Activated naive CD8-positive, alpha-beta T cell treated with anti-CD3 and anti-CD28 coated beads for 36 hours (primary cell): Measurements from ENCODE around the gene GAGE10. TPM values are rescaled to one million over a fixed set of nuclear protein-coding genes. Genes with fewer than 3 reads are reported as not detected.
"Not testable (repeated sequence)": the region's sequence is repeated elsewhere in the genome, so short reads cannot be mapped to it uniquely, and the experiment has no call there.

ENCODE experiments used
- DNase-seq: peaks from one replicate; pipeline ENCODE4 v3.0.0; 2021
- H3K27ac Mint-ChIP-seq: one replicate; pipeline ENCODE4 v1.8.0; 2022; ENCODE audit warnings: mild to moderate bottlenecking, moderate library complexity, mixed read lengths
- H3K27me3 Mint-ChIP-seq: one replicate; pipeline ENCODE4 v1.8.0; 2022; ENCODE audit warnings: mild to moderate bottlenecking, mixed read lengths
- H3K36me3 Mint-ChIP-seq: one replicate; pipeline ENCODE4 v1.8.0; 2021; ENCODE audit warnings: mild to moderate bottlenecking, mixed read lengths
- H3K4me1 Mint-ChIP-seq: one replicate; pipeline ENCODE4 v1.8.0; 2021; ENCODE audit warnings: mixed read lengths
- H3K4me3 Mint-ChIP-seq: one replicate; pipeline ENCODE4 v1.8.0; 2022; ENCODE audit warnings: mild to moderate bottlenecking, moderate library complexity, mixed read lengths
- H3K9me3 Mint-ChIP-seq: one replicate; pipeline ENCODE4 v1.8.0; 2022; ENCODE audit warnings: mixed read lengths
- total RNA-seq, 2 experiments: library from RNA; stranded (reverse); gene quantifications; one replicate each; pipeline ENCODE4 v1.2.3, GENCODE V29; 2021

The GAGE10 gene
- total RNA-seq, 2 experiments from 2014 or later, result not detected

- H3K27ac Mint-ChIP-seq, result no peak overlapping the region
Observed at GRCh38 chrX:49291615-49292337, 11.7 kb upstream of the GAGE10 start.

GRCh38 chrX:49292400-49293362 lies 10.8 kb upstream of the GAGE10 start:
- H3K9me3 Mint-ChIP-seq, result no peaks in the 10 kb centered on the region
- H3K36me3 Mint-ChIP-seq, result no peaks in the 10 kb centered on the region
- H3K27ac Mint-ChIP-seq, result no peak overlapping the region
- H3K4me3 Mint-ChIP-seq, result no peak overlapping the region
- DNase-seq, result no peak
- no peaks in the 10 kb centered on the region for H3K27me3 Mint-ChIP-seq
- H3K4me1 Mint-ChIP-seq, result peaks cover 21% of the 10 kb centered on the region

More at GRCh38 chrX:49291615-49292337, 11.7 kb upstream of the GAGE10 start:
- H3K27me3 Mint-ChIP-seq, result no peaks in the 10 kb centered on the region
- no peak overlapping the region for H3K4me3 Mint-ChIP-seq
- no peaks in the 10 kb centered on the region for H3K9me3 Mint-ChIP-seq
- peak; percentile 63 for DNase-seq
- H3K36me3 Mint-ChIP-seq, result no peaks in the 10 kb centered on the region
- peaks cover 24% of the 10 kb centered on the region for H3K4me1 Mint-ChIP-seq

GRCh38 chrX:49299293-49299692 lies 4.2 kb upstream of the GAGE10 start:
- not testable (repeated sequence) for H3K27ac Mint-ChIP-seq

GRCh38 chrX:49300703-49301102 lies 2.7 kb upstream of the GAGE10 start:
- Mint-ChIP-seq H3K4me1 (peaks cover 3% of the 10 kb centered on the region), H3K27ac (no peak overlapping the region), H3K36me3 (peaks cover 2% of the 10 kb centered on the region), H3K9me3 (no peaks in the 10 kb centered on the region), H3K27me3 (no peaks in the 10 kb centered on the region), H3K4me3 (no peak overlapping the region)
- DNase-seq, result no peak

More at GRCh38 chrX:49299293-49299692, 4.2 kb upstream of the GAGE10 start:
- H3K9me3 Mint-ChIP-seq, H3K27me3 Mint-ChIP-seq, H3K4me3 Mint-ChIP-seq, H3K36me3 Mint-ChIP-seq, H3K4me1 Mint-ChIP-seq, DNase-seq: not testable (repeated sequence)

GRCh38 chrX:49307775-49308174 lies 4.3 kb downstream of the GAGE10 start:
- not testable (repeated sequence) for H3K9me3 Mint-ChIP-seq, H3K27me3 Mint-ChIP-seq, H3K36me3 Mint-ChIP-seq, H3K4me3 Mint-ChIP-seq, DNase-seq, H3K27ac Mint-ChIP-seq
- peaks cover 19% of the 10 kb centered on the region for H3K4me1 Mint-ChIP-seq

- Mint-ChIP-seq H3K27me3 (no peaks in the 10 kb centered on the region), H3K36me3 (no peaks in the 10 kb centered on the region), H3K9me3 (no peaks in the 10 kb centered on the region), H3K4me3 (peak overlapping the region; percentile 68), H3K4me1 (peaks cover 19% of the 10 kb centered on the region), H3K27ac (peak overlapping the region; percentile 94)
- peak; percentile 24 for DNase-seq
Observed at GRCh38 chrX:49308604-49309269, 5.3 kb downstream of the GAGE10 start.

- Mint-ChIP-seq H3K27me3 (no peaks in the 10 kb centered on the region), H3K4me3 (peak overlapping the region; percentile 68), H3K36me3 (no peaks in the 10 kb centered on the region), H3K9me3 (no peaks in the 10 kb centered on the region), H3K27ac (peak overlapping the region; percentile 94), H3K4me1 (peaks cover 19% of the 10 kb centered on the region)
- no peak for DNase-seq
Observed at GRCh38 chrX:49309401-49309981, 6.0 kb downstream of the GAGE10 start.

- H3K27me3 Mint-ChIP-seq, result no peaks in the 10 kb centered on the region
- H3K9me3 Mint-ChIP-seq, result no peaks in the 10 kb centered on the region
- no peak overlapping the region for H3K27ac Mint-ChIP-seq
- DNase-seq, result no peak
- H3K4me1 Mint-ChIP-seq, result peaks cover 19% of the 10 kb centered on the region
- no peaks in the 10 kb centered on the region for H3K36me3 Mint-ChIP-seq
- H3K4me3 Mint-ChIP-seq, result no peak overlapping the region
Observed at GRCh38 chrX:49310371-49310770, 6.9 kb downstream of the GAGE10 start.

- Mint-ChIP-seq H3K4me1 (peaks cover 19% of the 10 kb centered on the region), H3K9me3 (no peaks in the 10 kb centered on the region), H3K4me3 (no peak overlapping the region), H3K27me3 (no peaks in the 10 kb centered on the region), H3K36me3 (no peaks in the 10 kb centered on the region), H3K27ac (no peak overlapping the region)
- no peak for DNase-seq
Observed at GRCh38 chrX:49312176-49312575, 8.7 kb downstream of the GAGE10 start.

- Mint-ChIP-seq H3K36me3 (no peaks in the 10 kb centered on the region), H3K4me1 (no peaks in the 10 kb centered on the region), H3K27ac (no peak overlapping the region), H3K27me3 (no peaks in the 10 kb centered on the region), H3K9me3 (no peaks in the 10 kb centered on the region), H3K4me3 (no peak overlapping the region)
- no peak for DNase-seq
Observed at GRCh38 chrX:49316085-49316484, 12.6 kb downstream of the GAGE10 start.

- DNase-seq, H3K4me3 Mint-ChIP-seq, H3K27ac Mint-ChIP-seq, H3K4me1 Mint-ChIP-seq, H3K36me3 Mint-ChIP-seq, H3K27me3 Mint-ChIP-seq, H3K9me3 Mint-ChIP-seq: not testable (repeated sequence)
Observed at GRCh38 chrX:49321737-49322136, 18.3 kb downstream of the GAGE10 start, which contains the start of gene GAGE12J. Gene GAGE12J (plus strand): TSS chrX:49322037. CDS start chrX:49323194, 1,157 bp downstream.

GRCh38 chrX:49322266-49322665 lies 18.8 kb downstream of the GAGE10 start:
- not testable (repeated sequence) for H3K9me3 Mint-ChIP-seq, H3K36me3 Mint-ChIP-seq, H3K4me3 Mint-ChIP-seq, H3K27me3 Mint-ChIP-seq, DNase-seq, H3K27ac Mint-ChIP-seq, H3K4me1 Mint-ChIP-seq

GRCh38 chrX:49323735-49324134 lies 20.3 kb downstream of the GAGE10 start:
- H3K4me3 Mint-ChIP-seq, H3K4me1 Mint-ChIP-seq, H3K27me3 Mint-ChIP-seq, H3K27ac Mint-ChIP-seq, H3K36me3 Mint-ChIP-seq, DNase-seq, H3K9me3 Mint-ChIP-seq: not testable (repeated sequence)

- not testable (repeated sequence) for H3K4me1 Mint-ChIP-seq, H3K36me3 Mint-ChIP-seq, DNase-seq, H3K27me3 Mint-ChIP-seq, H3K9me3 Mint-ChIP-seq, H3K27ac Mint-ChIP-seq, H3K4me3 Mint-ChIP-seq
Observed at GRCh38 chrX:49330421-49330820, 27.0 kb downstream of the GAGE10 start.

- not testable (repeated sequence) for H3K27me3 Mint-ChIP-seq, H3K27ac Mint-ChIP-seq, H3K4me3 Mint-ChIP-seq, H3K9me3 Mint-ChIP-seq, H3K4me1 Mint-ChIP-seq, H3K36me3 Mint-ChIP-seq, DNase-seq
Observed at GRCh38 chrX:49331282-49331681, 27.8 kb downstream of the GAGE10 start, which contains the start of gene GAGE13. Gene GAGE13 (plus strand): TSS chrX:49331582. CDS start chrX:49332738, 1,156 bp downstream.
